ENCODE results near the gene COPS3. TPM values are rescaled to one million over a fixed set of nuclear protein-coding genes. Genes with fewer than 3 reads are reported as not detected.

The COPS3 gene
- total RNA-seq, 1 experiment from 2014 or later: 50.7 TPM

DNA sequence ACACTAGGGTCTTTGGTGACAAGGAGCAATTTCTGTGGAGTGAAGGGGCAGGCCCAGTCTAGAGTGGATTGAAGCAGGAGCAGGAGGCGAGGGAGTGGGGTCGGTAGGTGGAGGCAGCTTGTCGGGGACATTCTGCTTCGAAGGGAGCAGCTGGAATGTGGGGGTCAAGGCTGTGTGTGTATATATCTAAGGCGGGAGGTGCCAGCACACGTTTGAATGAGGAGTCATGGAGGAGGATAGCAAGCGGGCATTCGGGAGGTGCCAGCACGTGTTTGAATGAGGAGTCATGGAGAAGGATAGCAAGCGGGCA is 39.8 kb upstream of the COPS3 start:
- no TSS peak for BruUV-seq (replicated peaks)

DNA sequence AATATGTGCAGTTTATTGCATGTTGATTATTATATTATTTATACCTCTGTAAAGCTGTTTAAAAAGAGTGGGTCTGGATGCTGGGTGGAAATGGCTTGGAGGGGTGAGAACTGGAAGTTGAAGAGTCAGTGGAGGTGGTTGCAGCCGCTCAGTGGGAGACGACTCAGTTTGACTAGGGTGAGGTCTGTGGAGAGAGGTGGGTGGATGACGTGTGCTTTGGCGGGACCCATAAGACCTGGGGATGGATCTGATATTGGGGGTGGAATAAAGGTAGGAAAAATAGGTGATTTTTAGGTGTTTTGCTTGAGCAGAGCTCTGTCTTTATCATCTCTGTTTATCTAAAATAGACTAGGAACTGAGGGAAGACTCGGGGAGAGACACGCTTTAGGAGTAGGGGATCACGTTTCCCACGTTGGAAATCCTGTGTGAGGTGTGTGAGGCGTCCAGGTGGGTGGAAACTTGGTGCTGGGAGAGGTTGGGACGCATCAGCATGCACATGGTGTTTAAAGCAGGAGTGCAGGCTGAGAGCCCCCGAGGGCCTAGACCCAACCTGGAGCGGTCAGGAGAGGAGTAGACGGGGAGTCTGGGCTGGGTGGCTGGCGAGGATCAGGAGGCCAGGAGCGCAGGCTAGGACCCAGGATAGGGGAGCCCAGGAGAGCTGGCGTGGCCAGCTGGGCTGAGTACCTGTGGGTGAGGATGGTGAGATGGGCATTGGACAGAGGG is 39.3 kb upstream of the COPS3 start:
- TF ChIP-seq, protein P1, sequence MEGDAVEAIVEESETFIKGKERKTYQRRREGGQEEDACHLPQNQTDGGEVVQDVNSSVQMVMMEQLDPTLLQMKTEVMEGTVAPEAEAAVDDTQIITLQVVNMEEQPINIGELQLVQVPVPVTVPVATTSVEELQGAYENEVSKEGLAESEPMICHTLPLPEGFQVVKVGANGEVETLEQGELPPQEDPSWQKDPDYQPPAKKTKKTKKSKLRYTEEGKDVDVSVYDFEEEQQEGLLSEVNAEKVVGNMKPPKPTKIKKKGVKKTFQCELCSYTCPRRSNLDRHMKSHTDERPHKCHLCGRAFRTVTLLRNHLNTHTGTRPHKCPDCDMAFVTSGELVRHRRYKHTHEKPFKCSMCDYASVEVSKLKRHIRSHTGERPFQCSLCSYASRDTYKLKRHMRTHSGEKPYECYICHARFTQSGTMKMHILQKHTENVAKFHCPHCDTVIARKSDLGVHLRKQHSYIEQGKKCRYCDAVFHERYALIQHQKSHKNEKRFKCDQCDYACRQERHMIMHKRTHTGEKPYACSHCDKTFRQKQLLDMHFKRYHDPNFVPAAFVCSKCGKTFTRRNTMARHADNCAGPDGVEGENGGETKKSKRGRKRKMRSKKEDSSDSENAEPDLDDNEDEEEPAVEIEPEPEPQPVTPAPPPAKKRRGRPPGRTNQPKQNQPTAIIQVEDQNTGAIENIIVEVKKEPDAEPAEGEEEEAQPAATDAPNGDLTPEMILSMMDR (IDR thresholded peaks at IDR 0.05; ENCODE audit: unreplicated experiment): no peak
- no peaks in the 10 kb centered on the region for H3K36me3 Mint-ChIP-seq (ENCODE audit: insufficient read depth, unreplicated experiment)

More for the DNA sequence above, 39.8 kb upstream of the COPS3 start:
- Mint-ChIP-seq H3K27me3 (ENCODE audit: unreplicated experiment) (no peaks in the 10 kb centered on the region), H3K36me3 (ENCODE audit: insufficient read depth, unreplicated experiment) (no peaks in the 10 kb centered on the region), H3K4me1 (ENCODE audit: low read depth, unreplicated experiment) (no peaks in the 10 kb centered on the region), H3K9me3 (ENCODE audit: low read depth, unreplicated experiment) (no peaks in the 10 kb centered on the region), H3K27ac (ENCODE audit: unreplicated experiment) (no peak overlapping the region), H3K4me3 (ENCODE audit: low read depth, unreplicated experiment) (no peak overlapping the region)
- TF ChIP-seq, protein P1 (IDR thresholded peaks at IDR 0.05; ENCODE audit: unreplicated experiment): no peak
- CTCF ChIA-PET: no interaction called here
- intact Hi-C loops (cut with micrococcal nuclease; ENCODE audit: unreplicated experiment): no loop called here
- DNase-seq: no peak

DNA sequence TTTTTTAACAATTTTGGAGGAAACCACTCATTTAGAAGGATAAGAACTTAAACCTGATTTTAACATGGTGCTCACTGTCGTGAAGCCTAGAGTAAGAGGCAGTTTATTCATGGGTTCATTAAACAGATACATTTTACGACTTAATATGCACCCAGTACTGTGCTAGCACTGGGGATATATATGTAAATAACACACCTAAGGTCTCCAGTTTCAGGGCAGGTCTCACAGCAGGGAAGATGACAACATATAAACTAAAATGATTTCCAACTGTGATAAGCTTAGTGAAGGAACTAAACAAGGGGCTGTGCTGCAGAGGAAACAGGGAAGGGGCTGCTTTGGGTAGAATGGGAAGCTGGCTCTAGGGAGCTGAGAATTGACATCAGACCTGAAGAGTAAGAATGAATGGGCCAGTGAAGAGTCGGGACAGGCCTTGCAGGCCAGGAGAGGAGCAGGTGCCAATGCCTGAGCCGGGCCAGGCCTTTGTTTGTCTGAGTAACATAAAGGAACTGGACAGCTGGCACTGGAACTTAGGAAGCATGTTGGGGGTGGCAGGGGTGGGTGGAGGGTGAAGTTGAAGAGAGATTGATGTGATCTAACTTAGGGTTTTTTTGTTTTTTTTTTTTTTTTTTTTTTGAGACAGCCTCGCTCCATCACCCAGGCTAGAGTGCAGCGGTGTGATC is 34.2 kb upstream of the COPS3 start:
- TF ChIP-seq, protein P1 (IDR thresholded peaks at IDR 0.05; ENCODE audit: unreplicated experiment): no peak

More for the DNA sequence above, 39.3 kb upstream of the COPS3 start:
- CTCF ChIA-PET: no interaction called here
- Mint-ChIP-seq H3K27ac (ENCODE audit: unreplicated experiment) (no peak overlapping the region), H3K9me3 (ENCODE audit: low read depth, unreplicated experiment) (no peaks in the 10 kb centered on the region), H3K4me1 (ENCODE audit: low read depth, unreplicated experiment) (no peaks in the 10 kb centered on the region), H3K4me3 (ENCODE audit: low read depth, unreplicated experiment) (no peak overlapping the region), H3K27me3 (ENCODE audit: unreplicated experiment) (no peaks in the 10 kb centered on the region)
- no peak for DNase-seq
- no TSS peak for BruUV-seq (replicated peaks)
- intact Hi-C loops (cut with micrococcal nuclease; ENCODE audit: unreplicated experiment): no loop called here

DNA sequence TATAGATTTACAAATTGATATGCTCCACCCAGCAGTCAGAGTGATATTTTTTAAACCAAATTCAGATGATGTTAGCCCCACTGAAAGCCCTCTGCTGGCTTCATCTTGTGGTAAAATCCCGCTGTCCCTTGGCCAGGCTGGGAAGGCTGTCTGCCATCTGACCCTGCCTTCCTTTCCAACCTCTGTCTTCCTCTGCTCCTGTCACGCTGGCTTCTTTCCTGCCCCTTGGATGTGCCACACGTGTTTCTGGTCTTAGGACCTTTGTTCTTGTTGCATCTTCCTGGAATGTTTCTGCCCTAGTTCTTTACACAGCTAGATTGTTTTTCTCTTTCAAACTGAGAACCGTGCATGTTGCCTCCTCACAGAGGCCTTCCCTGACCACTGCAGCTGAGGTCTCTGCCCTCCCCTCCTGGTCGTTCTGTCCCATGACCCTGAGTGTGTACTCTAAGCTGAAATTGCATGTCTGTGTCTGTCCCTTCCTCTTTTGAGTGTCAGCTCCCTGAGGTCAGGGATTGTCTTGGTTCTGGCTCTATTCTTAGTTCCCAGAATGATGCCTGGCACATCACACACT is 33.5 kb upstream of the COPS3 start:
- no peaks in the 10 kb centered on the region for H3K27me3 Mint-ChIP-seq (ENCODE audit: unreplicated experiment)
- intact Hi-C loops (cut with micrococcal nuclease; ENCODE audit: unreplicated experiment): loop anchor here (5.0 kb wide), 1 partner anchor 317 kb away; no protein-coding TSS in a partner anchor
- DNase-seq: no peak
- TF ChIP-seq, protein P1 (IDR thresholded peaks at IDR 0.05; ENCODE audit: unreplicated experiment): no peak
- no peaks in the 10 kb centered on the region for H3K9me3 Mint-ChIP-seq (ENCODE audit: low read depth, unreplicated experiment)
- no peaks in the 10 kb centered on the region for H3K36me3 Mint-ChIP-seq (ENCODE audit: insufficient read depth, unreplicated experiment)
- H3K4me1 Mint-ChIP-seq (ENCODE audit: low read depth, unreplicated experiment): no peaks in the 10 kb centered on the region
- CTCF ChIA-PET: no interaction called here
- H3K27ac Mint-ChIP-seq (ENCODE audit: unreplicated experiment): no peak overlapping the region
- no TSS peak for BruUV-seq (replicated peaks)
- no peak overlapping the region for H3K4me3 Mint-ChIP-seq (ENCODE audit: low read depth, unreplicated experiment)

More for the DNA sequence above, 34.2 kb upstream of the COPS3 start:
- H3K4me3 Mint-ChIP-seq (ENCODE audit: low read depth, unreplicated experiment): no peak overlapping the region
- no peaks in the 10 kb centered on the region for H3K9me3 Mint-ChIP-seq (ENCODE audit: low read depth, unreplicated experiment)
- no peak for DNase-seq
- no peak overlapping the region for H3K27ac Mint-ChIP-seq (ENCODE audit: unreplicated experiment)
- H3K27me3 Mint-ChIP-seq (ENCODE audit: unreplicated experiment): no peaks in the 10 kb centered on the region
- no TSS peak for BruUV-seq (replicated peaks)
- CTCF ChIA-PET: no interaction called here
- no peaks in the 10 kb centered on the region for H3K4me1 Mint-ChIP-seq (ENCODE audit: low read depth, unreplicated experiment)
- no peaks in the 10 kb centered on the region for H3K36me3 Mint-ChIP-seq (ENCODE audit: insufficient read depth, unreplicated experiment)
- intact Hi-C loops (cut with micrococcal nuclease; ENCODE audit: unreplicated experiment): no loop called here
